Neural progenitor cell (in vitro differentiated cells): ENCODE results near the gene RBBP5. TPM values are rescaled to one million over a fixed set of nuclear protein-coding genes. Genes with fewer than 3 reads are reported as not detected.
A peak's percentile ranks its signal among the peaks of the same experiment; 100 is the strongest.

ENCODE experiments used
- DNase-seq: peaks from one replicate; pipeline ENCODE4 v3.0.0-alpha.2; 2016; ENCODE audit warnings: low spot score
- H2AFZ ChIP-seq: fragments of 200-600 bp; sonication (generic); replicated peaks from 2 replicates; pipeline ENCODE4 v1.6.1; 2016; ENCODE audit warnings: antibody characterized with exemption
- H3F3A ChIP-seq: fragments of 200-600 bp; sonication (generic); 2 replicates; pipeline ENCODE4 v1.6.1; 2016; ENCODE audit warnings: antibody characterized with exemption, low read depth
- H3K27ac ChIP-seq: fragments of 200-600 bp; sonication (generic); 2 replicates; pipeline ENCODE4 v1.5.1; 2016; ENCODE audit warnings: mild to moderate bottlenecking
- H3K27me3 ChIP-seq: fragments of 200-600 bp; sonication (generic); 2 replicates; pipeline ENCODE4 v1.6.1; 2016; ENCODE audit warnings: mild to moderate bottlenecking, moderate library complexity
- H3K36me3 ChIP-seq: fragments of 200-600 bp; sonication (generic); 2 replicates; pipeline ENCODE4 v1.5.1; 2016
- H3K4me1 ChIP-seq: fragments of 200-600 bp; sonication (generic); 2 replicates; pipeline ENCODE4 v1.6.1; 2016; ENCODE audit warnings: mixed run types
- H3K4me2 ChIP-seq: fragments of 200-600 bp; sonication (generic); 2 replicates; pipeline ENCODE4 v1.6.1; 2016
- H3K4me3 ChIP-seq: fragments of 200-600 bp; sonication (generic); 2 replicates; pipeline ENCODE4 v1.5.1; 2016
- H3K79me2 ChIP-seq: fragments of 200-600 bp; sonication (generic); 2 replicates; pipeline ENCODE4 v1.6.1; 2016; ENCODE audit warnings: low read depth
- H3K9ac ChIP-seq: fragments of 200-600 bp; sonication (generic); 2 replicates; pipeline ENCODE4 v1.6.1; 2016
- H3K9me3 ChIP-seq: fragments of 200-600 bp; sonication (generic); 2 replicates; pipeline ENCODE4 v1.5.1; 2016; ENCODE audit warnings: low read depth
- H4K20me1 ChIP-seq: fragments of 200-600 bp; sonication (generic); 2 replicates; pipeline ENCODE4 v1.6.1; 2016; ENCODE audit warnings: low read depth
- H3K27ac Mint-ChIP-seq: 3 replicates; pipeline ENCODE4 v1.8.0; 2021; ENCODE audit warnings: mixed read lengths
- H3K27me3 Mint-ChIP-seq: 2 replicates; pipeline ENCODE4 v1.8.0; 2022; ENCODE audit warnings: low read depth, mild to moderate bottlenecking, inconsistent platforms, moderate library complexity, mixed read lengths; ENCODE audit not compliant: insufficient read depth
- H3K36me3 Mint-ChIP-seq: 3 replicates; pipeline ENCODE4 v1.8.0; 2021; ENCODE audit warnings: mixed read lengths
- H3K4me1 Mint-ChIP-seq: 3 replicates; pipeline ENCODE4 v1.8.0; 2021; ENCODE audit warnings: mixed read lengths
- H3K4me3 Mint-ChIP-seq: 3 replicates; pipeline ENCODE4 v1.8.0; 2021; ENCODE audit warnings: mild to moderate bottlenecking, moderate library complexity, mixed read lengths
- H3K9me3 Mint-ChIP-seq: 3 replicates; pipeline ENCODE4 v1.8.0; 2020; ENCODE audit warnings: mixed read lengths
- CTCF ChIP-seq: fragments of 200-600 bp; sonication (generic); IDR thresholded peaks from 2 replicates; pipeline ENCODE4 v1.5.1; 2017; ENCODE audit warnings: antibody characterized with exemption, mild to moderate bottlenecking
- EZH2 ChIP-seq: fragments of 200-600 bp; sonication (generic); IDR thresholded peaks from 2 replicates; pipeline ENCODE4 v1.6.1; 2017; ENCODE audit warnings: antibody characterized with exemption, mild to moderate bottlenecking, moderate library complexity
- EZH2phosphoT487 ChIP-seq: fragments of 200-600 bp; sonication (generic); IDR thresholded peaks from 2 replicates; pipeline ENCODE4 v1.6.1; 2017; ENCODE audit warnings: antibody characterized with exemption
- total RNA-seq: library from RNA; depleted of rRNA; stranded (reverse); fragments of >200 nt; gene quantifications from 2 replicates; pipeline ENCODE4 v1.2.3, GENCODE V29; 2015; ENCODE audit warnings: low replicate concordance

RBBP5 gene
- total RNA-seq, 1 donor from 2014 or later: 30.1 TPM

- no peak overlapping the region for H3K4me2 ChIP-seq
- H3K27me3 ChIP-seq: no peaks in the 10 kb centered on the region
- TF ChIP-seq EZH2 (no peak), EZH2phosphoT487 (no peak), CTCF (no peak)
- Mint-ChIP-seq H3K9me3 (no peaks in the 10 kb centered on the region), H3K36me3 (no peaks in the 10 kb centered on the region), H3K4me1 (peaks cover 11% of the 10 kb centered on the region), H3K27ac (no peak overlapping the region), H3K27me3 (peaks cover 2% of the 10 kb centered on the region), H3K4me3 (no peak overlapping the region)
- no peak overlapping the region for H3K4me3 ChIP-seq
- H3K36me3 ChIP-seq: no peaks in the 10 kb centered on the region
- DNase-seq: no peak
- H3K79me2 ChIP-seq: no peaks in the 10 kb centered on the region
- no peak overlapping the region for H3K27ac ChIP-seq
- no peaks in the 10 kb centered on the region for H3K9me3 ChIP-seq
- no peaks in the 10 kb centered on the region for H4K20me1 ChIP-seq
- H3K4me1 ChIP-seq: no peaks in the 10 kb centered on the region
- H3K9ac ChIP-seq: no peak overlapping the region
- H3F3A ChIP-seq: no peaks in the 10 kb centered on the region
- no peak overlapping the region for H2AFZ ChIP-seq
Observed at GRCh38 chr1:205072881-205073280, 48.9 kb downstream of the RBBP5 start.

GRCh38 chr1:205072286-205072685 is 49.5 kb downstream of the RBBP5 start:
- no peaks in the 10 kb centered on the region for H3K79me2 ChIP-seq
- H3K9me3 Mint-ChIP-seq: no peaks in the 10 kb centered on the region
- H3K9ac ChIP-seq: no peak overlapping the region
- no peak for DNase-seq
- H3K4me1 Mint-ChIP-seq: peaks cover 11% of the 10 kb centered on the region
- no peaks in the 10 kb centered on the region for H3K27me3 ChIP-seq
- H3K4me3 ChIP-seq: no peak overlapping the region
- no peak overlapping the region for H3K27ac ChIP-seq
- no peaks in the 10 kb centered on the region for H3K4me1 ChIP-seq
- TF ChIP-seq EZH2: no peak
- TF ChIP-seq CTCF: no peak
- TF ChIP-seq EZH2phosphoT487: no peak
- H3K27me3 Mint-ChIP-seq: peaks cover 2% of the 10 kb centered on the region
- no peaks in the 10 kb centered on the region for H3K9me3 ChIP-seq
- H3K27ac Mint-ChIP-seq: no peak overlapping the region
- no peak overlapping the region for H2AFZ ChIP-seq
- H3K36me3 ChIP-seq: no peaks in the 10 kb centered on the region
- no peaks in the 10 kb centered on the region for H3K36me3 Mint-ChIP-seq
- no peak overlapping the region for H3K4me2 ChIP-seq
- no peaks in the 10 kb centered on the region for H4K20me1 ChIP-seq
- H3F3A ChIP-seq: no peaks in the 10 kb centered on the region
- no peak overlapping the region for H3K4me3 Mint-ChIP-seq

- no peaks in the 10 kb centered on the region for H3K9me3 Mint-ChIP-seq
- Histone ChIP-seq H2AFZ (no peak overlapping the region), H3F3A (no peaks in the 10 kb centered on the region), H3K4me2 (no peak overlapping the region), H3K9ac (no peak overlapping the region), H3K79me2 (no peaks in the 10 kb centered on the region), H3K9me3 (no peaks in the 10 kb centered on the region), H3K27ac (no peak overlapping the region), H3K36me3 (no peaks in the 10 kb centered on the region), H4K20me1 (no peaks in the 10 kb centered on the region), H3K4me1 (no peaks in the 10 kb centered on the region), H3K27me3 (no peaks in the 10 kb centered on the region), H3K4me3 (no peak overlapping the region)
- no peaks in the 10 kb centered on the region for H3K36me3 Mint-ChIP-seq
- no peak for DNase-seq
- peaks cover 11% of the 10 kb centered on the region for H3K4me1 Mint-ChIP-seq
- TF ChIP-seq CTCF (no peak), EZH2phosphoT487 (no peak), EZH2 (no peak)
- peaks cover 2% of the 10 kb centered on the region for H3K27me3 Mint-ChIP-seq
- no peak overlapping the region for H3K27ac Mint-ChIP-seq
- H3K4me3 Mint-ChIP-seq: no peak overlapping the region
Observed at GRCh38 chr1:205071801-205072200, 50.0 kb downstream of the RBBP5 start.

GRCh38 chr1:205071028-205071409 is 50.8 kb downstream of the RBBP5 start:
- no peak for DNase-seq
- H3K79me2 ChIP-seq: no peaks in the 10 kb centered on the region
- no peaks in the 10 kb centered on the region for H3K36me3 Mint-ChIP-seq
- H3K27me3 Mint-ChIP-seq: peaks cover 4% of the 10 kb centered on the region
- no peaks in the 10 kb centered on the region for H4K20me1 ChIP-seq
- H3K4me2 ChIP-seq: no peak overlapping the region
- H3K4me3 Mint-ChIP-seq: no peak overlapping the region
- H3K4me1 ChIP-seq: no peaks in the 10 kb centered on the region
- no peak overlapping the region for H2AFZ ChIP-seq
- H3K36me3 ChIP-seq: no peaks in the 10 kb centered on the region
- H3K4me1 Mint-ChIP-seq: peaks cover 6% of the 10 kb centered on the region
- no peak overlapping the region for H3K4me3 ChIP-seq
- TF ChIP-seq EZH2phosphoT487 (no peak), EZH2 (no peak), CTCF (no peak)
- H3F3A ChIP-seq: no peaks in the 10 kb centered on the region
- no peaks in the 10 kb centered on the region for H3K9me3 Mint-ChIP-seq
- no peak overlapping the region for H3K27ac ChIP-seq
- H3K9ac ChIP-seq: no peak overlapping the region
- H3K27me3 ChIP-seq: no peaks in the 10 kb centered on the region
- H3K9me3 ChIP-seq: no peaks in the 10 kb centered on the region
- H3K27ac Mint-ChIP-seq: peak overlapping the region; percentile 68
